ENCODE data around the gene KIAA0232.

KIAA0232 gene

GRCh38 chr4:6920171-6920570 lies 137.6 kb downstream of the KIAA0232 start:
- no peak overlapping the region for H3K4me3 ChIP-seq (ENCODE audit: low read depth, low read length)
- TF ChIP-seq CTCF (IDR thresholded peaks at IDR 0.05; ENCODE audit: low read depth, low read length, missing control alignments): no peak
- in situ Hi-C loops (cut with HindIII; ENCODE audit: low sequenced_read_pairs): no loop called here
- no peak for DNase-seq (ENCODE audit: low read depth)

- DNase-seq (ENCODE audit: low read depth): no peak
- TF ChIP-seq CTCF (IDR thresholded peaks at IDR 0.05; ENCODE audit: low read depth, low read length, missing control alignments): no peak
- no peak overlapping the region for H3K4me3 ChIP-seq (ENCODE audit: low read depth, low read length)
- in situ Hi-C loops (cut with HindIII; ENCODE audit: low sequenced_read_pairs): no loop called here
Observed at GRCh38 chr4:6923507-6923906, 141.0 kb downstream of the KIAA0232 start.

- DNase-seq (ENCODE audit: low read depth): no peak
Observed at GRCh38 chr4:6924361-6924779, 141.8 kb downstream of the KIAA0232 start.

GRCh38 chr4:6925357-6925836 lies 142.9 kb downstream of the KIAA0232 start:
- DNase-seq (ENCODE audit: low read depth): no peak
- no peak for TF ChIP-seq CTCF (IDR thresholded peaks at IDR 0.05; ENCODE audit: low read depth, low read length, missing control alignments)
- no peak overlapping the region for H3K4me3 ChIP-seq (ENCODE audit: low read depth, low read length)
- in situ Hi-C loops (cut with HindIII; ENCODE audit: low sequenced_read_pairs): no loop called here

More at GRCh38 chr4:6924361-6924779, 141.8 kb downstream of the KIAA0232 start:
- no peak for TF ChIP-seq CTCF (IDR thresholded peaks at IDR 0.05; ENCODE audit: low read depth, low read length, missing control alignments)
- in situ Hi-C loops (cut with HindIII; ENCODE audit: low sequenced_read_pairs): no loop called here
- no peak overlapping the region for H3K4me3 ChIP-seq (ENCODE audit: low read depth, low read length)

- no peak overlapping the region for H3K4me3 ChIP-seq (ENCODE audit: low read depth, low read length)
- DNase-seq (ENCODE audit: low read depth): no peak
- TF ChIP-seq CTCF (IDR thresholded peaks at IDR 0.05; ENCODE audit: low read depth, low read length, missing control alignments): no peak
- in situ Hi-C loops (cut with HindIII; ENCODE audit: low sequenced_read_pairs): no loop called here
Observed at GRCh38 chr4:6926081-6926480, 143.6 kb downstream of the KIAA0232 start.

GRCh38 chr4:6926681-6927478 lies 144.4 kb downstream of the KIAA0232 start:
- no peak for TF ChIP-seq CTCF (IDR thresholded peaks at IDR 0.05; ENCODE audit: low read depth, low read length, missing control alignments)
- in situ Hi-C loops (cut with HindIII; ENCODE audit: low sequenced_read_pairs): no loop called here
- H3K4me3 ChIP-seq (ENCODE audit: low read depth, low read length): no peak overlapping the region
- no peak for DNase-seq (ENCODE audit: low read depth)

All from astrocyte of the cerebellum (primary cell).